HepG2 (cell line): ENCODE data around the gene PDE4C. TPM values are rescaled to one million over a fixed set of nuclear protein-coding genes. Genes with fewer than 3 reads are reported as not detected.
A peak's percentile ranks its signal among the peaks of the same experiment; 100 is the strongest.

ENCODE experiments used
- ATAC-seq: fragments of 200-7000 bp; cut with Tn5 transposase; 3 replicates; pipeline ENCODE4 v1.9.1; 2020; ENCODE audit warnings: mild to moderate bottlenecking, moderate library complexity
- BruUV-seq: library from RNA; stranded (reverse); fragments of 400-500 nt; replicated peaks from 2 replicates; lab custom pipeline; 2021; lab: Mats Ljungman, UMichigan
- CTCF ChIA-PET: fragments of 300-600 bp; formaldehyde crosslinking; extraction: SDS; loops from one replicate; lab custom pipeline; 2021; ENCODE audit warnings: low total read pairs, inconsistent platforms, low intra/inter-chr PET ratio; lab: Yijun Ruan, JAX
- POLR2A ChIA-PET: fragments of 350-600 bp; sonication (Branson Sonifier 250); formaldehyde crosslinking; loops from one replicate; lab custom pipeline; 2020; ENCODE audit warnings: antibody characterized with exemption, inconsistent platforms; lab: Yijun Ruan, JAX
- DNase-seq: peaks from one replicate; pipeline ENCODE4 v3.0.0-alpha.2; 2015; ENCODE audit warnings: low spot score
- FAIRE-seq: peaks from 3 replicates; lab custom pipeline; 2011; peaks lifted over from hg19 to GRCh38; lab: Jason Lieb, UNC
- H2AFZ ChIP-seq: one replicate; pipeline ENCODE4 v1.6.1; 2011; ENCODE audit warnings: low read length, inconsistent platforms
- H3K27ac ChIP-seq: fragments of 300-600 bp; 3 replicates; pipeline ENCODE4 v1.8.0; 2011; ENCODE audit warnings: mixed run types, mild to moderate bottlenecking, mixed read lengths, low read length, inconsistent platforms; ENCODE audit not compliant: insufficient read depth; ENCODE audit errors: extremely low read length
- H3K27me3 ChIP-seq, 2 experiments: fragments of 200-600 bp in 1 of 2; 2 replicates in 1 of 2; 3 replicates in 1 of 2; pipeline versions ENCODE4 v1.6.0 to v1.8.0; 2011; ENCODE audit warnings: low read length in 2 of 2, mild to moderate bottlenecking in 2 of 2, moderate library complexity in 2 of 2, inconsistent platforms in 1 of 2; ENCODE audit not compliant: insufficient read depth in 2 of 2, control insufficient read depth in 1 of 2
- H3K36me3 ChIP-seq, 2 experiments: fragments of 200-600 bp in 1 of 2; replicated peaks in 1 of 2; 2 replicates in 1 of 2; 3 replicates in 1 of 2; pipeline versions ENCODE4 v1.5.1 to v1.8.0; 2011; ENCODE audit warnings: low read length in 2 of 2, inconsistent platforms in 1 of 2; ENCODE audit not compliant: insufficient read depth in 2 of 2, control insufficient read depth in 1 of 2
- H3K4me1 ChIP-seq: 2 replicates; pipeline ENCODE4 v1.5.1; 2012; ENCODE audit warnings: low read length, inconsistent platforms; ENCODE audit not compliant: insufficient read depth
- H3K4me2 ChIP-seq: 2 replicates; pipeline ENCODE4 v1.6.0; 2011; ENCODE audit warnings: low read depth, low read length, inconsistent platforms
- H3K4me3 ChIP-seq, 3 experiments: fragments of 200-600 bp in 1 of 3; sonication (generic), shearing (Covaris generic) in 1 of 3; replicated peaks in 1 of 3; 2 replicates each; pipeline ENCODE4 v1.5.1; 2011 to 2016; ENCODE audit warnings: low read length in 3 of 3, inconsistent platforms in 2 of 3, low read depth in 2 of 3, mild to moderate bottlenecking in 2 of 3, control low read depth in 1 of 3, mixed read lengths in 1 of 3; ENCODE audit not compliant: insufficient read depth in 1 of 3
- H3K79me2 ChIP-seq: one replicate; pipeline ENCODE4 v1.6.1; 2011; ENCODE audit warnings: low read length, inconsistent platforms; ENCODE audit not compliant: insufficient read depth
- H3K9ac ChIP-seq: 2 replicates; pipeline ENCODE4 v1.6.0; 2011; ENCODE audit warnings: mild to moderate bottlenecking, low read depth, low read length, inconsistent platforms; ENCODE audit not compliant: insufficient read depth
- H3K9me3 ChIP-seq: 2 replicates; pipeline ENCODE4 v1.5.1; 2012; ENCODE audit warnings: mild to moderate bottlenecking, low read length
- H4K20me1 ChIP-seq: 2 replicates; pipeline ENCODE4 v1.6.0; 2011; ENCODE audit warnings: inconsistent platforms, mild to moderate bottlenecking, low read length, moderate library complexity; ENCODE audit not compliant: insufficient read depth
- CAMTA2 ChIP-seq: sonication (generic); formaldehyde crosslinking; IDR thresholded peaks from 2 replicates; pipeline ENCODE4 v1.4.0; 2020; ENCODE audit warnings: mild to moderate bottlenecking, missing genetic modification reagents, borderline replicate concordance
- DPF2 ChIP-seq: sonication (generic); formaldehyde crosslinking; IDR thresholded peaks from 2 replicates; pipeline ENCODE4 v1.4.0; 2020; ENCODE audit warnings: mild to moderate bottlenecking, low read depth, missing genetic modification reagents, borderline replicate concordance
- GATA4 ChIP-seq: sonication (generic); IDR thresholded peaks from 2 replicates; pipeline ENCODE4 v1.6.1; 2016; ENCODE audit warnings: antibody characterized with exemption, low read depth, borderline replicate concordance
- HES4 ChIP-seq: sonication (generic); formaldehyde crosslinking; IDR thresholded peaks from 2 replicates; pipeline ENCODE4 v1.9.0; 2021; ENCODE audit warnings: mild to moderate bottlenecking, missing genetic modification reagents, borderline replicate concordance
- MTA1 ChIP-seq: sonication (generic); formaldehyde crosslinking; IDR thresholded peaks from 2 replicates; pipeline ENCODE4 v1.4.0; 2020; ENCODE audit warnings: missing genetic modification reagents, mild to moderate bottlenecking, borderline replicate concordance
- MTF2 ChIP-seq: sonication (generic); formaldehyde crosslinking; IDR thresholded peaks from 2 replicates; pipeline ENCODE4 v1.5.0; 2020; ENCODE audit warnings: missing genetic modification reagents, borderline replicate concordance
- NR2F6 ChIP-seq, 2 experiments: IDR thresholded peaks; 2 replicates each; pipeline ENCODE4 v1.6.1; 2016; ENCODE audit warnings: antibody characterized with exemption in 1 of 2, mild to moderate bottlenecking in 1 of 2
- PHF8 ChIP-seq: sonication (generic); formaldehyde crosslinking; IDR thresholded peaks from 2 replicates; pipeline ENCODE4 v1.5.0; 2020; ENCODE audit warnings: missing genetic modification reagents
- RORA ChIP-seq: sonication (generic); formaldehyde crosslinking; IDR thresholded peaks from 2 replicates; pipeline ENCODE4 v1.5.0; 2020; ENCODE audit warnings: mild to moderate bottlenecking, missing genetic modification reagents, moderate library complexity
- RXRA ChIP-seq: sonication (generic); formaldehyde crosslinking; IDR thresholded peaks from 2 replicates; pipeline ENCODE4 v1.5.1; 2020; ENCODE audit warnings: missing genetic modification reagents
- TRIM24 ChIP-seq: sonication (generic); formaldehyde crosslinking; IDR thresholded peaks from 2 replicates; pipeline ENCODE4 v1.8.0; 2022; ENCODE audit warnings: mild to moderate bottlenecking, missing genetic modification reagents
- XBP1 ChIP-seq: sonication (generic); formaldehyde crosslinking; IDR thresholded peaks from 2 replicates; pipeline ENCODE4 v1.5.0; 2020; ENCODE audit warnings: missing genetic modification reagents
- ZMYM3 ChIP-seq: sonication (generic); formaldehyde crosslinking; IDR thresholded peaks from 2 replicates; pipeline ENCODE4 v1.5.1; 2020; ENCODE audit warnings: mild to moderate bottlenecking, missing genetic modification reagents
- ZNF17 ChIP-seq: sonication (generic); formaldehyde crosslinking; IDR thresholded peaks from 2 replicates; pipeline ENCODE4 v1.5.0; 2020; ENCODE audit warnings: mild to moderate bottlenecking, missing genetic modification reagents
- ZNF225 ChIP-seq: sonication (generic); formaldehyde crosslinking; IDR thresholded peaks from 2 replicates; pipeline ENCODE4 v1.4.0; 2020; ENCODE audit warnings: mild to moderate bottlenecking, missing genetic modification reagents
- ZNF230 ChIP-seq: sonication (generic); formaldehyde crosslinking; IDR thresholded peaks from 2 replicates; pipeline ENCODE4 v1.4.0; 2020; ENCODE audit warnings: mild to moderate bottlenecking, missing genetic modification reagents
- ZNF263 ChIP-seq: sonication (generic); formaldehyde crosslinking; IDR thresholded peaks from 2 replicates; pipeline ENCODE4 v1.4.0; 2020; ENCODE audit warnings: missing genetic modification reagents
- ZNF550 ChIP-seq: sonication (generic); formaldehyde crosslinking; IDR thresholded peaks from 2 replicates; pipeline ENCODE4 v1.4.0; 2020; ENCODE audit warnings: mild to moderate bottlenecking, missing genetic modification reagents, borderline replicate concordance
- ZNF768 ChIP-seq: sonication (generic); formaldehyde crosslinking; IDR thresholded peaks from 2 replicates; pipeline ENCODE4 v1.4.0; 2020; ENCODE audit warnings: missing genetic modification reagents
- WGBS: methylation state at CpG from one replicate; pipeline ENCODE4 v1.1.6; 2017; ENCODE audit warnings: low lambda C conversion rate; 5-methylcytosine and 5-hydroxymethylcytosine counted together
- in situ Hi-C: cut with HindIII; loops from 2 replicates; pipeline ENCODE4 v1.10.0; 2017; ENCODE audit warnings: low pct_unique_long_range_greater_than_20kb; ENCODE audit not compliant: extremely low pct_ligation_motif_present
- intact Hi-C: fragments of 100-400 bp; cut with micrococcal nuclease; formaldehyde crosslinking; loops from one replicate; pipeline ENCODE4 v1.10.0; 2022; ENCODE audit not compliant: unreplicated experiment
- polyA plus RNA-seq, 8 experiments: library from polyadenylated mRNA; depleted of rRNA in 3 of 8; stranded (reverse) in 7 of 8; unstranded in 1 of 8; fragments of >200 nt; fragmentation: Illumina TruSeq in 4 of 8; extraction: Trizol in 4 of 8; gene quantifications; 2 replicates each; pipeline versions ENCODE4 v1.2.1 to v1.2.3, GENCODE V29; 2011 to 2016; ENCODE audit warnings: low read depth in 4 of 8, missing spikeins in 1 of 8, mixed read lengths in 1 of 8; ENCODE audit not compliant: insufficient read depth in 1 of 8
- total RNA-seq, 5 experiments: library from RNA; depleted of rRNA; stranded (reverse); fragments of >200 nt; fragmentation: Illumina TruSeq; extraction: Trizol; gene quantifications; 2 replicates each; pipeline ENCODE4 v1.2.3, GENCODE V29; 2016; ENCODE audit warnings: low read depth in 1 of 5
- TF ChIP-seq, protein P1 (sequence below): sonication (generic); formaldehyde crosslinking; IDR thresholded peaks from 2 replicates; pipeline ENCODE4 v1.8.1; 2023; ENCODE audit warnings: mild to moderate bottlenecking, missing genetic modification reagents
- TF ChIP-seq, protein P2 (sequence below): sonication (generic); formaldehyde crosslinking; IDR thresholded peaks from 2 replicates; pipeline ENCODE4 v1.5.0; 2020; ENCODE audit warnings: missing genetic modification reagents, mild to moderate bottlenecking, borderline replicate concordance

The PDE4C gene
- total and polyA plus RNA-seq, 2 of the 13 experiments (the other 11 are each of a cell fraction or from before 2014, with no cell fraction given) = 1.4 to 14.0 TPM

DNA sequence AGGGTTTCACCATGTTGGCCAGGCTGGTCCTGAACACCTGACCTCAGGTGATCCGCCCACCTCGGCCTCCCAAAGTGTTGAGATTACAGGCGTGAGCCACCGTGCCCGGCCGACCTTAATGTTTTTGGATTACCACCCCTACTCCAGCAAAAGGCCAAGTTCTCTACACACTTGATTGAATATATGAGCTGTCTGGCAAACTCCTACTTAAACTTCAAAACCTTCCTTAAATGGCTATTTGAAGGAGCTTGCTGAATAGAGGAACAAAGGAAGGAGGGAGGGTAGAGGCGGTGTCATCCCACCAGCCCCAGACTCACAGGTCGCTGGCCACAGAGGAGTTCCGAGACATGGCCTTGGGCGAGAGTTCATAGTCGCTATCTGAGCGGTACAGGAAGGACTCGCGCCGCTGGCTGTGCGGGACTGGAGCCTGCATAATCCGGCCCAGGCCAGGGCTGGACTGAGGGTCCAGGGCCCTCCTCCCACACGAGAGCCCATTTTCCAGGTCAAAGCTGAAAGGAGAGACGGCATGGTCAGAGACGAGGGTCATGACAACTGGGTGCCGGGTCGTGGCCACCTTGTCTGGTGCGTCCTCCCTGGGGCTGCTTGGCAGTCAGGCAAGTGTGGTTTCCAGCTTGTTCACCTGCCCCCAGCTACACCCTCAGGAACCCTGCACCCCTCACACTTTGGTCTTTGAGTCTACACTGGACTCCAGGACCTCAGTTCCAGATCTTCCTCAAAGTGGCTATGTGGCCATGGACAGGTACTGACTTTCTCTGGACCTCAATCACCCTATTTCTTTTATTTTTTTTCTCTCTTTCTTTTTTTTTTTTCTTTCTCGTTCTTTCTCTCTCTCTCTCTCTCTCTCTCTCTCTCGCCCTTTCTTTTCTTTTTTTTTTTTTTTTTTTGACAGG, 4.2 kb downstream of the PDE4C start:
- Histone ChIP-seq H3K9me3 (no peaks in the 10 kb centered on the region), H3K27me3 (peaks cover 4 to 15% of the 10 kb centered on the region in 2 experiments; a peak in 3 of 5 replicates), H3K36me3 (no peaks in the 10 kb centered on the region), H4K20me1 (no peaks in the 10 kb centered on the region), H3K79me2 (no peaks in the 10 kb centered on the region), H3K27ac (peak overlapping the region; percentile 43), H3K4me1 (peaks cover 51% of the 10 kb centered on the region), H2AFZ (no peak overlapping the region), H3K9ac (no peak overlapping the region), H3K4me2 (peak overlapping the region; percentile 62), H3K4me3 (peak overlapping the region in 1 of 3 experiments; percentile 62; a peak in 2 of 6 replicates)
- BruUV-seq = no TSS peak
- FAIRE-seq (peak; percentile 4), ATAC-seq (peak; percentile 19), DNase-seq (peak; percentile 31)
- WGBS = 20% methylated on average over 13 of the region's 25 CpGs
- intact Hi-C loops (no loop called here), in situ Hi-C loops (no loop called here)
- ChIA-PET POLR2A (interaction anchor here (0.7 kb wide), 1 partner anchor 18 kb away, joined by 5 read pairs; no protein-coding TSS in a partner anchor), CTCF (no interaction called here)
- TF ChIP-seq ZNF263 (CRISPR knock-in tag) (0 out of 2 replicates have a peak, but pooled peaks have one; percentile 42), ZNF768 (CRISPR knock-in tag) (0 out of 2 replicates have a peak, but pooled peaks have one; percentile 25), TRIM24 (CRISPR knock-in tag) (no peak), CAMTA2 (no peak), RORA (CRISPR knock-in tag) (no peak), RXRA (0 out of 2 replicates have a peak, but pooled peaks have one; percentile 51), ZNF230 (CRISPR knock-in tag) (no peak), GATA4 (no peak), HES4 (no peak), XBP1 (CRISPR knock-in tag) (no peak), ZMYM3 (CRISPR knock-in tag) (peak; percentile 74), ZNF225 (no peak), ZNF17 (no peak), PHF8 (CRISPR knock-in tag) (peak; percentile 40; the same call in 1 of the 2 replicates), NR2F6 (IDR thresholded peaks at IDR 0.05) (no peak), NR2F6 (CRISPR knock-in tag; IDR thresholded peaks at IDR 0.05) (0 out of 2 replicates have a peak, but pooled peaks have one; percentile 42), MTF2 (CRISPR knock-in tag) (no peak), ZNF550 (CRISPR knock-in tag) (no peak), MTA1 (CRISPR knock-in tag) (peak; percentile 48; the same call in 1 of the 2 replicates), DPF2 (CRISPR knock-in tag) (no peak; the same call in 1 of the 2 replicates)
- TF ChIP-seq, protein P1, sequence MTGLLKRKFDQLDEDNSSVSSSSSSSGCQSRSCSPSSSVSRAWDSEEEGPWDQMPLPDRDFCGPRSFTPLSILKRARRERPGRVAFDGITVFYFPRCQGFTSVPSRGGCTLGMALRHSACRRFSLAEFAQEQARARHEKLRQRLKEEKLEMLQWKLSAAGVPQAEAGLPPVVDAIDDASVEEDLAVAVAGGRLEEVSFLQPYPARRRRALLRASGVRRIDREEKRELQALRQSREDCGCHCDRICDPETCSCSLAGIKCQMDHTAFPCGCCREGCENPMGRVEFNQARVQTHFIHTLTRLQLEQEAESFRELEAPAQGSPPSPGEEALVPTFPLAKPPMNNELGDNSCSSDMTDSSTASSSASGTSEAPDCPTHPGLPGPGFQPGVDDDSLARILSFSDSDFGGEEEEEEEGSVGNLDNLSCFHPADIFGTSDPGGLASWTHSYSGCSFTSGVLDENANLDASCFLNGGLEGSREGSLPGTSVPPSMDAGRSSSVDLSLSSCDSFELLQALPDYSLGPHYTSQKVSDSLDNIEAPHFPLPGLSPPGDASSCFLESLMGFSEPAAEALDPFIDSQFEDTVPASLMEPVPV (CRISPR knock-in tag) = no peak
- TF ChIP-seq, protein P2, sequence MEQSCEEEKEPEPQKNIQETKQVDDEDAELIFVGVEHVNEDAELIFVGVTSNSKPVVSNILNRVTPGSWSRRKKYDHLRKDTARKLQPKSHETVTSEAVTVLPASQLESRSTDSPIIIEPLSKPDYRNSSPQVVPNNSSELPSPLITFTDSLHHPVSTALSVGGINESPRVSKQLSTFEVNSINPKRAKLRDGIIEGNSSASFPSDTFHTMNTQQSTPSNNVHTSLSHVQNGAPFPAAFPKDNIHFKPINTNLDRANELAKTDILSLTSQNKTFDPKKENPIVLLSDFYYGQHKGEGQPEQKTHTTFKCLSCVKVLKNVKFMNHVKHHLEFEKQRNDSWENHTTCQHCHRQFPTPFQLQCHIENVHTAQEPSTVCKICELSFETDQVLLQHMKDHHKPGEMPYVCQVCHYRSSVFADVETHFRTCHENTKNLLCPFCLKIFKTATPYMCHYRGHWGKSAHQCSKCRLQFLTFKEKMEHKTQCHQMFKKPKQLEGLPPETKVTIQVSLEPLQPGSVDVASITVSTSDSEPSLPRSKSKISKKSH (CRISPR knock-in tag) = peak; percentile 25; the same call in 1 of the 2 replicates
